ENCODE results near the gene LARP1. TPM values are rescaled to one million over a fixed set of nuclear protein-coding genes. Genes with fewer than 3 reads are reported as not detected.

LARP1 gene
- total and polyA plus RNA-seq, 4 donors: 26.0 to 74.1 (median 32.6) TPM

DNA sequence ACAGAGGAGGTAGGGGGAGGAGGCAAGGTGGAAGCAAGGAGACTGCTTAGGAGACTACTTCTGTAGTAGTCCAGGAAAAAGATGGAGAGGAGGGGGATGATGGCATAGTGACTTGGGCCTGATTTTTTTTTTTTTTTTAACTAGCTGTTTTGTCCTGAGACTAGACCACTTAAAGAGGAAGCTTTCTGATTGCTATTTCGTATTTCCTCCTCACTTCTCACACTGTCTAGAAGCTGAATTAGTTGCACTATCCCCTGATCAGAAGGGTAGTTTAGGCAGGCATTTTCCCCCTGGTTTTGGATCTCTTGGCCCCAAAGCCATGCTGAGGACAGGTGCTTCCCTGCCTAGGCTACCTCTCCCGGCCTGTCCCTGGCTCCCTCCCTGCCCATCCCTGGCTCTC lies 14.9 kb downstream of the LARP1 start:
- H3K36me3 ChIP-seq (ENCODE audit: control insufficient read depth in 4 of 4, insufficient read depth in 3 of 4, low read depth in 1 of 4, low read length in 3 of 4): no peaks in the 10 kb centered on the region
- H3K27ac ChIP-seq (ENCODE audit: low read depth in 1 of 2, low read length in 2 of 2): no peak overlapping the region
- no peak for DNase-seq (ENCODE audit: low spot score)
- no peaks in the 10 kb centered on the region for H3K27me3 ChIP-seq (ENCODE audit: control insufficient read depth in 4 of 4, insufficient read depth in 4 of 4, low read length in 3 of 4)
- no peaks in the 10 kb centered on the region for H3K9me3 ChIP-seq (ENCODE audit: control insufficient read depth in 4 of 4, low read length in 3 of 4)
- peaks cover 10 to 43% (median 13%) of the 10 kb centered on the region in 4 donors for H3K4me1 ChIP-seq (ENCODE audit: control insufficient read depth in 4 of 4, insufficient read depth in 4 of 4, low read length in 3 of 4)
- H3K9ac ChIP-seq (ENCODE audit: low read depth in 1 of 2, low read length in 2 of 2): no peak overlapping the region
- WGBS: 78% methylated on average over 2 of the region's 2 CpGs
- TF ChIP-seq ATF3 (IDR thresholded peaks at IDR 0.05): no peak
- TF ChIP-seq HNF4A (conservative IDR thresholded peaks at IDR 0.05): no peak
- no peak for TF ChIP-seq TAF1 (conservative IDR thresholded peaks at IDR 0.05)
- TF ChIP-seq FOXA1 (IDR thresholded peaks at IDR 0.05): no peak
- no peak for TF ChIP-seq NR2F2 (IDR thresholded peaks at IDR 0.05)
- TF ChIP-seq RXRA (IDR thresholded peaks at IDR 0.05): no peak
- no peak for TF ChIP-seq SP1 (IDR thresholded peaks at IDR 0.05)
- no peak for TF ChIP-seq GABPA (IDR thresholded peaks at IDR 0.05 in 1 of 2, conservative IDR thresholded peaks at IDR 0.05 in 1 of 2)
- TF ChIP-seq REST (IDR thresholded peaks at IDR 0.05): no peak
- no peak for TF ChIP-seq JUND (IDR thresholded peaks at IDR 0.05)
- no peak for TF ChIP-seq RAD21 (IDR thresholded peaks at IDR 0.05)
- TF ChIP-seq YY1 (IDR thresholded peaks at IDR 0.05): no peak
- TF ChIP-seq EGR1 (IDR thresholded peaks at IDR 0.05; ENCODE audit: low read depth in 2 of 2): no peak
- no peak for TF ChIP-seq CTCF (IDR thresholded peaks at IDR 0.05; ENCODE audit: low read depth, low read length, missing input control)
- TF ChIP-seq HNF4G (IDR thresholded peaks at IDR 0.05): no peak
- TF ChIP-seq ZBTB33 (IDR thresholded peaks at IDR 0.05): no peak
- TF ChIP-seq MAX (IDR thresholded peaks at IDR 0.05): no peak
- TF ChIP-seq FOXA2 (IDR thresholded peaks at IDR 0.05): no peak
- no peak overlapping the region for H3K4me3 ChIP-seq (ENCODE audit: low read depth in 1 of 3, low read length in 3 of 3)

Data from liver (tissue), 9 donors.